Embryonic facial prominence (tissue), 1 donor: ENCODE measurements around the gene ZCCHC2.

ENCODE experiments used
- DNase-seq: peaks from one replicate; pipeline ENCODE4 v3.0.0-alpha.2; 2016; ENCODE audit errors: extremely low spot score

Gene ZCCHC2

DNA sequence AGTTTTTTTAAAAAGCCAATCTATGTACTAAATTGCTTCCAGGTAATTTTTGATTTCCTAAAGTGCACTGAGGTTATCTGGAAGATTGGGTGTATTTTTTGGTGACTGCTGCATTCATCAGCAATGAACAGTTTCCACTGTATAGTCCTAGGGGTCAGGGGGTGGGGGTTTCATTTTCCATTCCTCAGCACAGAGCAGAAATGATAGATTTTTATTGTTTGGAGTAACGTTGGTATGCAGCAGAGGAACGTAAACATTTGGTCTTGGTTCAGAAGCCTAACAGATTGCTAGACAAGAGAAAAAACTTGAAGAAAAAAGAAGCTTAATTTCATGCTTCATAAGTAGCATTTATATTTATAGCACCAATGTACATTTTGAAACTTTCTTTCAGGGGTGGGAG, 54.9 kb downstream of the ZCCHC2 start:
- no peak for DNase-seq

DNA sequence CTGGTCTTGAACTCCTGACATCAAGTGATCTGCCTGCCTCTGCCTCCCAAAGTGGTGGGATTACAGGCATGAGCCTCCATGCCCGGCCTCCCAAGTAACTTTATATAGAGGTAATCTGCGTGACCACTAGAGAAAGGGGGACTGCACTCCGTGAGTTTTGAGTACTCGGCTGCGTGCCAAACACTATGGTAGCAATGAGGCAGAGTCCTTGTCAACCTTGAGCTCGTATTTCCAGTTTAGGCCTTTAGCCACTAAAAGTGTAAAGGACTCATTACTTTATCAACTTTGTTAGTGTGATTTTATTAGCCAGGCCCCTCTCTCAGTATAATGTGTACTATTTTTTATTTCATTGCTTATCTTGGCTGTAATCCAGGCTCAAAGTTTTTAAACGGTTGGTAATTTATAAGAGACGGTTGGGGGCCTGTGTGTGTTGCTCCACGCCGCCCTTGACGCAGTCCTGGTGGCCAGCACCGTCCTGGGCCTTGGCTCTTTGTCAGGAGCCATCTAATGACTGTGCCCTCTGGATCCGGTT, 56.2 kb downstream of the ZCCHC2 start:
- no peak for DNase-seq

DNA sequence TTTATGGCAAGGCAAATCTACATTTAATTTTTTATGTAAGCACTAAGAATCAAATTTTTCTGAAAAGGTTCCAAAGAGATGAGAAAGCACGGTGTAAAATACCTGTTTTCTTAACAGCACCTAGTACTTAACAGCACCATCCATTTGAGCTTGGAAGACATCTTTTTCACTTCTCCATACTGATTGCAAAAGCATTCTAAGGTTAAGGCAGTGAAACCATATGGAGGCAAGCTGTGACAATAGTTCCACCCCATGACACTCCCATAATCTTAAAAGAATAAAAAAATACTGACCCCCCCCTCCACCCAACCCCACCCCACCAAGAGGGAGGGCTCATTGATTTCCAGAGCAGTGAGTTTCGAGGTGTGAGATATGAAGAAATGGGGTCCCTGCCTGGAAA, 60.6 kb downstream of the ZCCHC2 start:
- no peak for DNase-seq

DNA sequence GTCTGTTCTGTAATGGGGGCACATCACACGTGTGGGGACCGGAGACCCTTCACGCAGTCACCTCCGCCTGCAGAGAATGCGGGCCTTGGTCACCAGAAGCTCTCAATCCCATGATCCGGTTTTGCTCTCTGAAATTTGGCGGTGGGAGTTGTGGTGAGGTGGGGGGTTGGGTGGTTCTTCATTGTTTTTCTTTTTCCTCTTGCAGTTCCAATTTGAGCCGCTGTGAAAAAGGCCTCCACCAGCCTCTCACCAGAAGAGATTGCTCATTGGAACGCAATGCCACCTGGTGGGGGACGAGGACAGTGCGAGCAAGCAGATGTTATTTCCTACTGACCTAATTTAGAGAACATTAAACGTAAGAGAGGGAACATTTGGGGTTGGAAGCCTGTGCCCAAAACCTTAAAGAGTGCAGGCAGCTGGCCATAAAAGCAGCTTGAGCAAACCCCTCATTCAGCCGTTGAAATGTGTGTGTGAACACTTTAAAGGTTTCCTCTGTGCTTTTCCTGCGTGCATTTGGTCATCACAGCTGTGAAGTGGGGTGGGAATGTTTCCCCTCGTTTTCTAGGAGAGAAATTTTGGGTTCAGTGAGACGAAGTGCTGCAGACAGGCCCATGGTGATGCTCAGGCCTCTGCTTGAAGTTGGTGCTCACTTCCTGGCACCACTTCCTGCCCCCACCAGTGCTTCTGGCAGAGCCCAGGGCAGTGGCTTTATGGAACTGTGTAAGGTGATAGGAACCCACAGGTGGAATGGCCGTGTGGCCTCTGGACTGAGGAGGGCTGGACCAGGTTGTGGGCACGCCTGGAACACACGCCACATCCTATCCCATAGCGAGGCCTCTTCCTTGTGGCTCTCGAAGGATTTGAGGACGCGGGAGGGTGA, 61.7 kb downstream of the ZCCHC2 start:
- peak; percentile 73 for DNase-seq

DNA sequence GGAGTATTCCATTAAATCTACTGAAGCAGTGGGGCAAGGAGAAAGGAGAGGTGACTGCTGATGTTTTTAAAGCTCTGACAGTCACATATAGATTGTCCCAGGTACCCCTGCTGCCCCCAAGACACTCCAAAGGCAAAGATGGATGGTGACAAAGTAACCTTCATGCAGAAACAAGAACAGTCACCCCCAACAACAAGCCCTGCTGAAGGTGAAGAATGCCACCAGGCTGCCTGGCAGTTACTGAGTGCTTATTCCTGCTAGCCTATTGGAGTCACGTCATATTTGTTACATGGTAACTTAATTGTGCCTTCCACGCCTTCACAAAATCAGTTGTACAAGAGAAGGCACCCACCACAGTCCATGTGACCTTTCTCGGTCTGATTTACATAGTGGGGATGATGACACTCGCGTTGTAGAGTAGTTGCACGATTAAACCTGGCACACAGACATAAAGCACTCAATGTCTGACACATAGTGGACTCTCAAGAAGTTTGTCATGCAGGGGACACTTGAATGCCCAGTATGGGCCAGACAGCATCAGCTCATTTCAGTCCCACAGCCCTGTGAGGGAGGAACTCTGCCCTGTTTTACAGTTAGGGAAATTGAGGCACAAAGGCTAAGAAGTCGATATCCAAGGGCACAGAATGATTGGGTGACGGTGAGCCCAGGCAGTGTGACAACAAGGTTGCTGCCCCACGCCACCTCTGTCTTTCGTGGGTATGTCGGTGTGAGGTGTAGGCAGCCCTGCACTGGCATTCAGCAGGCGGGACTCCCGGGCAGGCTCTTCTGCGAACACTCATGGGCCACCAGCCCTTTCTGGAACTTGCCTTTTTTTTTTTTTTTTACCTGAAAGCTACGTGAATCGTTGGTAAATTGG, 62.7 kb downstream of the ZCCHC2 start:
- DNase-seq = no peak

DNA sequence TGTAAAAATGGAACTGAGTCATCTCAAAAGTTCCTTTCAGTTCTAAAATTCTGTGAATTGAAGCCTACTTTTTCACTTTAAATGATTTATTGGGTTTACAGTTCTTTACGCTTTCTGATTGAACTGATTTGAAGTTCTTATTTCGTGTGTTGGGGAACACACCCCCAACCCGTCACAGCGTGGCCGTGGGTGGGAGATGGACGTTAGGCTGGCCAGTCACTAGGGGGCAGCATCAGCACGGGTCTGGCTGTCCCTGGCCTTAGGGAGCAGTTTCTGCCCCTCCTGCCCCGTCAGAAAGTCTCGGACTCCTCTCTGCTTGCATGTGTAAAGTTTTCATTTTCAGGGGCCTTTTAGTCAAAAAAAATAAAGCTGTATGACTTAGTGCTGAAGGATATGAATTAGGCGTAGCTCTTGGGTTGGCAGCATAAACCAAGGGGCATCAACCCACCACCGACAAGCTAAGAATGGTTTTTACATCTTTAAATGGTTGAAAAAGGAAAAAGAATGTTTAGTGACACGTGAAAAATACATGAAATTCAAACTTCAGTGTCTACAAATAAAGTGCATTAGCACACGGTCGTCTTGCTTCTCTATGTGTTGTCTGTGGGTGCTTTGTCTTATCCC, 63.4 kb downstream of the ZCCHC2 start:
- DNase-seq = no peak

DNA sequence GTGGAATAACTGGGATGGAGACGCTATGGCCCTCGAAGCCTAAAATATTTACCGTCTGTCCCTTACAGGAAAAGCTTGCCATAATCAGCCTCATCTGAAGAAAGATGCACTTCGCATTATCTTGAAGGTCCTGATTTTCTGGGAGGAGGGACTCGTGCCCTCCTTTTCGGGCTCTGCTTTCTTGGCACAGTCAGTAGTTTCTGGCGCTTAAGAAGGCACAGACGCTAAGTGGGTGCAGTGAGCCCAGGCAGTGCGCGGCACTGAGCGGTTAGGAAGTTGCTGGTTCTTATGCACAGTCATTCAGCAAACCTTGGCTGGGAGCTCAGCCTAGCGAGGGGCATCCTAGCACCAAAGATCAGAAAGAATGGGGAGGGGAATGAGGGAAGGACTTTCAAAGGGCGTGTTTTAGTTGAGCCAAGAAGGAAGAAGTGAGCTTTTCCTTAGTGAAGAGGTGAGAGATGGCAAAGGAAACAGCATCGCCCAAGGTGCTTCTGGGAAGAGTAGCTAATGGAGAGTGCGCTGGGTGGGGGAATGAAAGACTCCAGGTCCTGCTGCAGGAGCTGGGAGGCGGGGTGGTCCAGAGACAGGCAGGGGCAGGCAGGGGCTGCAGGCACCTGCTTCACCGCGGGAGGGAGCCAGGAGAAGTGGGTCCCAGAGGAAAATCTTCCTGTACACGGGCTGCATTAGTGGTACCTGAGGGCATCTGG, 64.1 kb downstream of the ZCCHC2 start:
- DNase-seq = no peak

DNA sequence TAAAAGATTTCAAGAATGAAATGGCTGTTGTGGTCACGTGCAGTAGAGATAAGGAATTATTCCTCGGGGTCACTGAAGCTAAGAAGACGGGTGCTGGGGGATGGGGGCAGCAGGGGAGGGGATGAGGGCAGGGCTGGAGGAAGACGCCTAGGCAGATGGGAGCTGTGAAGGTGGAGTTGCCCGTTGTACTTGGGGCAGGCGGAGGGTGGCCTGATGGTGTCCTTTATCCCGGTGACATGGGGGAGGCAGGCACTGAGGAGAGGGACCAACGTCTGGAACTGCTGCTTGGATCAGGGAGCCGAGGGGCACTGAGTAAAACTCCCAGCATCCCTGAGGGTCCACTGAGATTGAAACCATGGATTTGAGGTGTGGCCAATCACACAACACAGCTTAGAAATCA, 64.9 kb downstream of the ZCCHC2 start:
- no peak for DNase-seq

DNA sequence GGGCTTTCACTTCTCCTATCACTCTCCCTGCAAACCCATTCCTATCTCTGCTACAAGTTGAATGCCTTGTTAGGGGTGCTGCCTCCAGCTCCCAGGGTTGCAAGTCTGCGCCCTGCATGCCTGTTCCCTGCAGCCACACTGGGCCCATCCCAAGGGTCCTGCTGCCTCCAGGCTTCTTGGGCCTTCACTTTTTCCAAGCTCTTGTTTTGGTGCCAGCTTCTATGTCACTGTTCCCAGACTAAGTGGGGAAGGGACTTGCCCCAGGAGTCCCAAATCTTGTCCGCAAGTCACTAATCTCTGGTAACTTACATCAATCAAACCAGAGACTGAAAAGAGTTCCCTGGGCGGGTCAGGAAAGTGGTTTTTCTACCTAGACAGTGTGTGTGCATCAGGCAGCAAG, 65.4 kb downstream of the ZCCHC2 start:
- no peak for DNase-seq

DNA sequence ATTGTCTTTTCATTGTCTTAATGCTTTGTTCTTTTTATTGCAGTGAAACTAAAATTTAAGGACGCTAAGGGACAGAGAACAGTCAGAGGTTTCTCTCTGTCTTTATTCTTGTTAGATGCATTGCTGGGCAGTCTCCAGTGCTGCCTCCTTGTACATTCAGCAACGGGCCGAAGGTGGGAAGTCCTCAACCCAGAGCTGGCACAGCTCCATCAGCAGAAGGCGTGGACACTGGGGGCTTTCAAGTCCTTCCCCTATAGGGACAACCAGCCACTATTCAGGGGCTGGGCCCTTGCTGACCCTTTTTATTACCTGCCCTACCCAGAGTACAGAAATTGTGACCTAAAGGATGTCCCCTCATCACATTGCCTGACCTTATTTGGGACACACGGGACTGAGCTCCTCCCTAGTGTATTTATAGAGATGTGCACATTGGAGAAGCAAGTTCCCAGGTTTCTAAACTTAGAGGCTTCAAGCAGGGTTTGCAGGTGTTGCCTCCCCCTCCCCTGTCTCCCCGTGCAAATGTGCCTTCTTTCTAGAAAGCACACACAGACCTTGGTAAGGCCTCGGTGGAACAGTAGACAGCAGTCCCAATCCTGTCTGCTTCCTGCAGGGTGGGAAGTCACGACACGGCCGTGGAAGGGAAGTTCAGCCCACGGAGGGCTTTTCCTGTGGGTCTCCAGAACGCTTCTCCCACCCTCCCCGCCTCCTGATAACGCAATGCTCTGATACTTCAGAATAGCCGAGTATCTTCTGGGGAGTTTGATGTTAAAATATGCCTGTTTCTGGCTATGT, 68.2 kb downstream of the ZCCHC2 start:
- DNase-seq = no peak

DNA sequence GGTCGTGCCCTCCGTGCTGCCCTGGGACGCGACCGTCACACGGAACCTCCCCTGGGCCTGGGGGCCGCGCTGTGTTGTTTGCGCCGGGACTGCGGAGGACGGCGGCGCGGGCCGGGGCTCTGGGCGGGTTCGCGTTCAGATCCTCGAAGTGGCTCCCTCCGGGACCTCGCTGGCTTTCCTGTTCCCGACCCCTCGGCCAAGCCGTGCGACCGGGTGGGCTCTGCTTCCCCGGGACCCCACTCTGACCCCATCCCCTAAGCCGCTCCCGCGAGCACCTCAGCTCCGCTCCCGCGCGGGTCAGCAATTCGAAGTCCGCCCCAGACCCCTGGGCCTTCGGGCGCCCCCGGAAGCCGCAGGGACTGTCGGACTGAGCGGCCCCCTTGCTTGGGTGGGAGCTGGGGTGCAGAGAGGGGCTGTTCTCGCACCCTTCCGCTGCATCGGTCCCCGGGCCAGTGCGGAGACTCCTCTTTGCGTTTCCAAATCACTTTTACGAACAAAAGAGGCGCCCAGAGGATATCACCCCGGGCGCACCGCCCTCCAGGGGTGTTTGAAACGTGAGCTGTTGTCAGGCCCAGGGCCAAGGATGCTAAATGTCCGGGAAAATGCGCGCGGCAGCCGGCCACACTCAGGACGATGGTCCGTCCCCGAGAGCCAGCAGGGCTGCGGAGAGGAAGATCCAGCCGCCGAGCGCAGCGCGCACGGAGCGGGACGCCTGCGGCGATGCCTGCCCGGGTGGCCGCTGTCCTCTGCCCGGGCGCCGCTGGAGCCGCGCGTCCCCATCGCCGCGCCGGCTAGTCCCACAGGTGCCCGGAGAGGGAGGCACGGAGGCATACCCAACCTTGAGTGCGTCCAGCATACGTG, 73.5 kb downstream of the ZCCHC2 start:
- DNase-seq = no peak

DNA sequence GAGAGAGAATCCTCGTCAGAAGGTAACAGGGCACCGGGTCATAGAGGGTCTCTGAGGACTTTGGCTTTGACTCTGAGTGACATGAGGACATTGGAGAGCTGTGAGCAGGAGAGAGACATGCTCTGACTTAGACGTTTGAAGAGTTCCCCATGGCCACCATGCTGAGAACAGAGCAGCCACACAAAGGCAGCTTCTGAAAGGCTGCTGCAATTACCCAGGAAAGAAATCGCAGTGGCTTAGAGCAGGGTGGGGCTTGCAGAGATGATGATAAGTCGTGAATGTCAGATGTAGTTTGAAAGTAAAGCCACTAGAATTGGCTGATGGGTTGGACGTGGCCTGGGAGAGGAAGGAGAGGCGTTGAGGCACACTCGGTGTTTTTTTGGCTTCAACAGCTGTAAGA, 79.0 kb downstream of the ZCCHC2 start:
- DNase-seq = no peak

DNA sequence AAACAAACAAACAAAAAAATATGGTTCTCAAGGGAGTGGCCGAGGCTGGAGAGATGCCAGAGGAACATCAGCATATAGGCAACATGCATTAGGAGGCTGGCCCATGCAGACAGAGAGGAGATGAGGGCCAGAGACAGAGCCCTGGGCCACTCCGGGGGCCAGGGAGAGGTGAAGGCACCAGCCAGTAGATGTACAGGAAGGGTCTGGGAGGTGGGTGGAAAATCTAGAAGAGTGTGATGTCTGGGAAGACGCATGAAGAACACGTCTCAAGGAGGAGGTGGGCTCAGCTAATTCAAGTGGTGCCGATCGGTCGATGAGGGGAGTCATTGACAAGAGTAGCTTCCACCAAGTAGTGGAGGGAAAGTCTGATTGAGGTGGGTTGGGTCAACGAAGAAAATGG, 79.9 kb downstream of the ZCCHC2 start:
- DNase-seq = no peak

DNA sequence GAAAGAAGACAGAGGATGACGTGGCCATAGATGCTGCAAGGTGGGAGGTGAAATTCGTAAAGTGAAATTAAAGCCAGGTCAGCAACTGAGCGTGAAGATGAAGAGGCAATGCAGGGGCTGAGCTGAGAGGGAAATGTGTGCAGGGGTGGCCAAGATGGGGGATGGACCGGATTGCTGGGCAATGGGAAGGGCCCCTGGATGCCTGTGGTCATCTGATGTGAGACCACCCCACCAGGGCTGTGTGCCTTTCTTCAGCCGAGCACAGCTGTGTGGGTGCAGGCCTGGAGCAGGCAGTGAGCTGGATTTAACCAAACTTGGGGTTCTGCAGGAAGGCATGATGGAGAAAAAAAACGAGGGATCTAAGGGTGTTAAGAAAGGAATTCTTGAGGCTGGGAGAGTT, 80.4 kb downstream of the ZCCHC2 start:
- DNase-seq = no peak

DNA sequence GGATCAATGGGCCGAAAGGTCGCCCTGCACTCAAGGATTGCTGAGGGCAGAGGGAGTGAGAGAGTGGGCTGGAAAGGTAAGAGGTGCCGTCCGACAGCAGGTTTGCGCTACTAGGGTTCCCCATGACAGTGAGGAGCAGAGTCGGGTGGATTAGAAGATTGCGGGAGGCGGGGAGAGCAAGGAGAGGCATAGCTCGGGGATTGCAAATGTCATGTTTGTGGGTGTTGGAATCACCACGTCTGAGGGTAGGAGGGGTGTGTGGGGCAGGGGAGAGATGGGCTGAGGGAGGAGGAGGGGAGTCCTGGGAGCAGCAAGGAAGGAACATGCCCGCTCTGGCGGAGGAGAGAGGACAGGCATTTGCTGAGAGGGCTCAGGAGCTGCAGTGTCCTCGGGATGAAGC, 81.2 kb downstream of the ZCCHC2 start:
- DNase-seq = no peak

DNA sequence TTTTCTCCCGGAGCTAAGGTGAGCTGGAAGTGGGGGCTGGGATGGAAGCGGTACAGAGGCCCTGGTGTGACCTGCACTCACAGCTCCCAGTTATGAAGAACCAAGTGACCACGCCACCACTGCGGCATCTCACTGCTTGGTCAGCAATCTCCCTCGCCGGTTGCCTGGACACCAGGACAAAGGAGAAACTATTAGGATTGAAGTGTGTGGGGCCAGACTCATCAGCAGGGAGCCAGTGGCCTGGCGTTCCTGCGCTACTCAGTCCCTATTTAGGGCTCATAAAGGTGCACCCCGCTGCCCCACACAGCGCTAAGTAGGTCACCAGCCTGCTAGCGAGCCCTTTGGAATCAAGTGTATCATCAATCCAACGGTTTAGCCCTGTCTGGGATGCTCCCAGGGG, 82.9 kb downstream of the ZCCHC2 start:
- no peak for DNase-seq

DNA sequence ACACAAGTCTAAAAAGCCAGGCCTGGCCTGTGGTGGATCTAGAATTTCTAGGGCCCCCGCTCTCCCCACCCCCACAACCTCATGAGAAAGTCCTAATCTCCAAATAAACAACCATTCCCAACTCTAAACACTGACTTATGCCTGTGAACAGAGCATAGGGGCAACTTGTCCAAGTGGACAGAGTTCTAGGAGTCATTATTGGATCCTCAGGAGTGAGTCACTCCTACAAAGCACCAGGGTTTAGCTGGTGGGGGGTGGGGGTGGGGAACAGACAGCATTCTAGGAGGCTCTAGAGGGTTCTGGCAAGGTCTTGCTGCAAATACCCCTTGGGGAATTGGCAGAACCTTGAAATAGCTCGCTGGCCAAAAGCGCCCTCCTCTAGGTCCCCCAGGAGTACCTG, 83.3 kb downstream of the ZCCHC2 start:
- no peak for DNase-seq

DNA sequence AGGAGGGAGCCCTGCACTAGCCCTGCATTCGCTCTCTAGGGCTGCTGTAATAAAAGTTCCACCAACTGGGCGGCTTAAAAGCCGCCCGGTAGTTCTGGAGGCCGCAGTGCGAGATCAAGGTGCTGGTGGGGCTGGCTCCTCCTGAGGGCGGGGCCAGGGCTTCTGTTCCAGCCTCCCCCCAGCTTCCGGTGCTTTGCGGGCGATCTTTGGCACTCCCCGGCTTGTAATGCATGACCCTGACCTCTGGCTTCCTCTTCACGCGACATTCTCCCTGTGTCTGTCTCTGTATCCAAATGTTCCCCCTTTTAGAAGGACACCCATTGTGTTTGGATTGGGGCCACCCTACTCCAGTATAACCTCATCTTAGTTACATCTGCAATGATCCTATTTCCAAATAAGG, 84.5 kb downstream of the ZCCHC2 start:
- DNase-seq = no peak

DNA sequence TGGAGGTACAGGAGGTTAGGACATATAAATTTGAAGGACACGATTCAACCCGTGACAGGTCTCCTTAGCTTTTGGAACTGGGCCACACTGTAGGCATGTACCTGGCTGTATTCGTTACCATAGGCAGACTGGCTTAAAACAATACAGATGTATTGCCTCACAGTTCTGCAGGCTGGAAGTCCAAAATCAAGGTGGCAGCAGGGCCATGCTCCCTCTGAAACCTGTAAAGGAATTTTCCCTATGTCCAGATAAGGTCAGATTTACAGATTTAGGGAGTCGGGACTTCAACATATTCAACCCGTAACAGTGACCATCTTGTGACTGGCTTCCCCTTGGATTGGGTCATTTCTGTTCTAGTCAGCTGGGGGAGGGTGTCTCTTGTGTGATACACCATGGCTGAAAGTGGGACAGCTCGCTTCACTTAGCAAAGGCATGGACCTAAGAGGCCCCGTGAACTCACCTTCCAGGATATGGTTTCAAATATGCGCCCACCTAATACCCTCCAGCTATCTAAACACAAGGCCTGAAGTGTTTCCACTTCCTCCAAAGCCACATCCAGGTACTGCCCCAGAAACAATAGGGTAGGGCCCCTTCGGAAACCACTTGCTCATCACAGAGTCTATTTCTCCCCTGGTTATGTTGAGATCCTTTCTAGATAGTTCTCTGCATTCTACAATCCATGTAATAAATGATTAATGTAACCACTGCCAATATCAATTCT, 85.0 kb downstream of the ZCCHC2 start:
- no peak for DNase-seq
